GM19452 (cell line): ENCODE results near the gene AREG.

Experiments
- ATAC-seq: cut with Tn5 transposase; IDR thresholded peaks from one replicate; pipeline ENCODE4 v1.9.1; 2021; ENCODE audit not compliant: unreplicated experiment

The AREG gene

DNA sequence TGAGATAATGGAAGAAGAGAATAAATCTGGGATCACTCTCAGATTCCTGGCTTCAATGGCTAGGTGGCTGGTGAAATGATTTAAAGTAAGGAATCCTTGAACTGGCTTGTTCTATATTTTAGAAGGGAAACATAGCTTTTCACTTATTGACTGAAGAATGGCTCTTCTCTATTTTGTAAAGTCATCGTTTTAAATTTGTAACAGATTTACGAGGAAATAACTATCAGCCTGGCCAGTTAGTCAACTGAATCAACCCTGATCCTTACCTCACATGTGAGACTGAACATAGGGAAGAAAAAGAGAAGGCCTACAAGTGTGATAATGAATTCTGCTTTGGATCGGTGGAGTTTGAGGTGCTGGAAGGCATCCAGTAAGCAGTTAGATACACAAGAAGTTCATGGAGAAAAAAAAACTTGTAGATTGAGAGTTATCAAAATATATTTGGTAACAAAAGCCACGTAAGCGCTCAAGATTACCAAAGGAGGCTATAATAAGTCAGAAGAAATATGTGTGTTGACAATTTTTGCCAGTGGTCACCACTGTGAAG is 12.0 kb downstream of the AREG start:
- no peak for ATAC-seq

GRCh38 chr4:74460833-74461232 is 15.9 kb downstream of the AREG start:
- no peak for ATAC-seq

- ATAC-seq: no peak
These were observed 18.2 kb downstream of the AREG start for GRCh38 chr4:74463123-74463522.

DNA sequence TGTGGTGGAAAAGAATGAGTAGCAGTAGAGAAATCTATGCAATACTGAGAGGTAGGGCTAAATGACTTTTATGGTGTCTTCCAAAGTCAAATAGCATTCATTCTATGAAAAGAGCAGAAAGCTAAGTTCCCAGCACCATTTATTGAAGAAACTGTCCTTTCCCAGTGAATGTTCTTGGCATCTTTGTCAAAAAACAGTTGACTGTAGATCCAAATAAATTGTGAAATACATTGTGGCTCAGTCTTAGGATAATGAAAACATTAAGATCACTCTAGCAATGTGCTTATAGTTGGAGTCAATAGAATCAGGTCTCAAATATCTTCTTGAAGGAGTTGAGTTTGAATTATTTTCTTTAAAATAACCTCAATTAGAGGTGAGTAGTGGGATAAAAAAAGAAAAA is 19.4 kb downstream of the AREG start:
- ATAC-seq: no peak

DNA sequence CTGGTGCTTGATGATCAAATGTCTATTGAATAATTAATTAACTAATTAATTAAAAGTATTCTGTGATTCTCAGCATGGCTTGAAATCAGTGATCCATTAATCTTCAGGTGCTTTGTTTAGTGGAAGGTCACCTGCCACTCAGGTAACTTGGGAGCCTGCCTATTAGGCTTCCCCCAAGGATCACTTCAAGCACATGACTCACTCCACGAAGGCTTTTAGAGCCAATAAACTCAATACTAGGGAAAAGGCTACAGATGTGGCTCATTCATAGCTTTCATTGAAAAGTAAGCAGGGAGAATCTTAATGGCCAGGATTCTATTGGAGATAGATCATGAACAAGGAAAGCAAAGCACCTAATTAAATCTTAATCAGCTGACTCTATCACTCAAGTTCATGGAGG is 21.3 kb downstream of the AREG start:
- ATAC-seq: no peak

DNA sequence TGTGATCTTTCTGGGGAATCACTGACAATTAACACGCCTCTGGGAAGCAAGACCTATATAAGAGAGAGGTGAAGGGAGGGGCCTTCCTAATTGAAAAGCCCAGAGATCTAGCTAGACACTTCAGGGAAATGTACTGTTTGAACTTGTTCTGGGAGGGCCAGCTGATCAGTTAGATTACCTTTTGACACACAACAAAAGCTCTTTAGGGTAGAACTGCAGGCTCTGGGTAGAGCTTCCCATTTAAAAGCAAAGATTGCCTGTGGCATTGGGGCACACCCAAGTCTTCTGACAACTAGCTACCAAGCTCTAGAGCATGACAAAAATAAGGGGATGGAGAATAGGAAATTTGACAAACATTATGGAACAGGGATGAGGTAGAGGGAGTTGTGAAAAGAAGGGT is 26.3 kb downstream of the AREG start:
- ATAC-seq: no peak

- ATAC-seq: no peak
These were observed 28.3 kb downstream of the AREG start for GRCh38 chr4:74473155-74473811.

GRCh38 chr4:74474345-74475090 is 29.6 kb downstream of the AREG start:
- no peak for ATAC-seq

- ATAC-seq: no peak
These were observed 30.3 kb downstream of the AREG start for GRCh38 chr4:74475091-74475800.

DNA sequence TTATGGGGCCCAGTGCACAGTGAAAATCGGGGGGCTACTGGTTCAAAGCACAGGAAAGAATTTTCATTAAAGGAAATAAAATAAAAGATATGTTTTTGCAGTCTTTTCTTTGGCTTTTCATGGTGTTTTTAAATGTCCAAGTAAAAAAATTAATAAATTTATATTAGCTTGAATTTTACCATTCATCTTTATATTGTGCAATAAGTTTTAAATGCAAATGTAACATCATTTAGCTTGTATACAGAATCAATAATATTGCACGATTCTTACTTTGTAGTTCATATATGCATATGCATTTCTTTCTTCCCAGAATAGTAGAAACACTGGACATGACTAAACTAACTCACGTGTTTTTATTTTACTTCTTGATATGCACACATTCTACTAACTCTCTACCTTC is 31.0 kb downstream of the AREG start:
- ATAC-seq: no peak

DNA sequence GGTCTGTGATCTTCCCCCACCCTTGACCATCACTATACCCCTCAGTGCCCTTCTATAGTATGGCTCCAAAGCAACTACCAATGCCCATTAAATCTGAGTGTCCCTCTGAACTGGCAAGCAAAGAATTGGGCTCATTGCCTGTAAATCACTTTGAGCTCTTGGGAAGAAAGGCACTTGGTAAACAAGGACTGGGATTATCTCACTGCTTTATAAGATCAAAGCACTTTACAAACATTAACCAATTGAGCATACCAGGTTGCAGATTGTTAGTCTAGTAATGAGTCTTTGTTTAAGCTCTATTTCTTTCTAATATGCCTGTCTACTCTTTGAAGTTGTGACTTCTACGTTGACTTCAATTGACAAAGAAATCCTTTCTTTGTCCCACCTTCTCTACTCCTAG is 34.1 kb downstream of the AREG start:
- ATAC-seq: no peak

DNA sequence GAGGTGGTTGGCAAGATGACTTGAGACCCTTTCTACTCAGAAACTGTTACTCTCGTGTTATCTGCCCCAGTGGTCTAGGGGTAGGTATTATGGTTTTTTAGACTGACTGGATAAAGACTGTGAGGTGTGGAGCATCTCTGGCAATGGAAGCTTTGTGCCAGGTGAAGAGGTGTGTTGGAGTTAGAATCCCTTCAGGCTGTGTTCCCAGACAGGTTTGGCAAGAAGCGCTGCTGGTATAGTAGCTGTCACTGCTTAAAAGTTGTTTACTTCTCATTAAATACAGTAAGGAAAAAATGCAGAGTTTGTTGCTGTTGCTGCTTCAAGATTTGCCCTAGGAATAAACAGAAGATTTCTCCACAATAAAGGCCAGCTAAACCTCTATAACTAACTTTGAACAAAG is 35.3 kb downstream of the AREG start:
- no peak for ATAC-seq

GRCh38 chr4:74481891-74482609 is 37.1 kb downstream of the AREG start:
- ATAC-seq: no peak

GRCh38 chr4:74483226-74483911 is 38.4 kb downstream of the AREG start:
- ATAC-seq: no peak

- ATAC-seq: no peak
These were observed 42.0 kb downstream of the AREG start for GRCh38 chr4:74486905-74487304.

- no peak for ATAC-seq
These were observed 42.8 kb downstream of the AREG start for GRCh38 chr4:74487771-74488170.

DNA sequence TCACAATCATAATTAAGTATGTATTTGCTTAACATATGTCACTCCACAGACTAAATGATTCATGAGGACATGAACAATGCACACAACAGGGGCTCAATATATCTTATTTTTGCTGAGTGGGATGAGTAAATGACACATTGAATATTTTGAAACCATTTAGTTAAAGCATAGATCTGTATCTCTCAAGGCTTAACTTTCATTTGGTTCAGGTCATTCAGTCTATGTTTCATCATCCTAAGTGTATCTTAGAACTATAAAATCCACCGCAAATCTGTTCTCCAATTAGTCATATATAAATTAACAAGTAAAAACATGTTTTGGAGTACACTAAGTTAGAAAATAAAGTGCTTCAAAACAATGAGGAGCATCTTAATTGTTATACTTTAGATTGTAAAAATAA is 45.8 kb downstream of the AREG start:
- no peak for ATAC-seq

- peak; percentile 96 for ATAC-seq
These were observed 55.2 kb downstream of the AREG start for GRCh38 chr4:74499986-74500781.

- no peak for ATAC-seq
These were observed 56.6 kb downstream of the AREG start for GRCh38 chr4:74501579-74501978.

DNA sequence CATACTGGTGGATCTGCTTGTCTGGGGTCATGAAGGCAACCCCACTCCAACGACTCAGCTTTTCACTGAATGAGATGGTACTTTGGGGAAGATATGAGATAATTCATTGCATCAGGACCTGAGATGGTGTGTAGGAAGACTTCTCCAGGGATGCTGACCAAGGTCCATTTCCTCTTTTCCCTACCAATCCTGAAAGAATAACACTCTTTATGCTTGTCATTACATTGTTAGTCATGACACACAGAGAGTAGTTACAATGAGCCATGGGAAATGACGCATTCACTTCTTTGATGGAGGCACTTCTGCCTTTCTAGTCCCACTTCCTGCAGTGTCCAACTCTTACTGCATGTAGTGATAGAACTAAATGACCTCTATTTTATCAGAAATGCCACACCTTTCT is 58.6 kb downstream of the AREG start:
- ATAC-seq: no peak
